HEK293 (cell line): Measurements from ENCODE around the gene MYL3.

Source experiments
- CTCF ChIA-PET: fragments of 350-600 bp; formaldehyde crosslinking; extraction: SDS; loops from one replicate; lab custom pipeline; 2021; ENCODE audit warnings: antibody characterized with exemption; lab: Yijun Ruan, JAX
- POLR2A ChIA-PET: fragments of 300-600 bp; formaldehyde crosslinking; extraction: SDS; loops from one replicate; lab custom pipeline; 2020; ENCODE audit warnings: antibody characterized with exemption, inconsistent platforms; lab: Yijun Ruan, JAX
- H3K27ac ChIP-seq: fragments of 200-500 bp; sonication (Bioruptor generic); 2 replicates; pipeline ENCODE4 v1.5.1; 2014; ENCODE audit warnings: low read depth, low read length, control low read depth, inconsistent platforms; ENCODE audit errors: extremely low read depth
- H3K36me3 ChIP-seq, 2 experiments: fragments of 200-500 bp in 1 of 2; sonication (Bioruptor generic) in 1 of 2; 1 replicate in 1 of 2; 2 replicates in 1 of 2; pipeline ENCODE4 v1.5.1; 2014 to 2017; ENCODE audit warnings: inconsistent platforms in 2 of 2, low read length in 2 of 2; ENCODE audit not compliant: control insufficient read depth in 2 of 2, insufficient read depth in 1 of 2
- H3K4me1 ChIP-seq: fragments of 200-500 bp; sonication (Bioruptor generic); 2 replicates; pipeline ENCODE4 v1.5.1; 2014; ENCODE audit warnings: mild to moderate bottlenecking, low read length, inconsistent platforms; ENCODE audit not compliant: control insufficient read depth, insufficient read depth
- H3K4me3 ChIP-seq: 2 replicates; pipeline ENCODE4 v1.5.1; 2011; ENCODE audit warnings: low read depth, mild to moderate bottlenecking, control low read depth, low read length, moderate library complexity
- H3K9me3 ChIP-seq: fragments of 200-500 bp; sonication (Bioruptor generic); 2 replicates; pipeline ENCODE4 v1.5.1; 2014; ENCODE audit warnings: low read depth, low read length, inconsistent platforms; ENCODE audit not compliant: control insufficient read depth, insufficient read depth
- EGR2 ChIP-seq: fragments of 450-650 bp; formaldehyde crosslinking; IDR thresholded peaks from 2 replicates; pipeline ENCODE4 v1.5.1; 2016; ENCODE audit warnings: low read depth, missing biosample characterization, missing genetic modification characterization
- GFI1B ChIP-seq: fragments of 450-650 bp; formaldehyde crosslinking; IDR thresholded peaks from 2 replicates; pipeline ENCODE4 v1.5.1; 2016; ENCODE audit warnings: missing biosample characterization, missing genetic modification characterization
- GLIS1 ChIP-seq: fragments of 450-650 bp; formaldehyde crosslinking; IDR thresholded peaks from 2 replicates; pipeline ENCODE4 v1.5.1; 2016; ENCODE audit warnings: missing biosample characterization, missing genetic modification characterization
- KLF10 ChIP-seq: fragments of 450-650 bp; IDR thresholded peaks from 2 replicates; pipeline ENCODE4 v1.5.1; 2018; ENCODE audit warnings: missing biosample characterization, mild to moderate bottlenecking, missing genetic modification characterization
- PATZ1 ChIP-seq: fragments of 450-650 bp; formaldehyde crosslinking; IDR thresholded peaks from 2 replicates; pipeline ENCODE4 v1.5.1; 2016; ENCODE audit warnings: missing biosample characterization, missing genetic modification characterization
- PRDM1 ChIP-seq: fragments of 450-650 bp; formaldehyde crosslinking; IDR thresholded peaks from 2 replicates; pipeline ENCODE4; 2016; ENCODE audit warnings: missing biosample characterization, missing genetic modification characterization
- TCF7L2 ChIP-seq: IDR thresholded peaks from 2 replicates; pipeline ENCODE4 v1.6.1; 2011; ENCODE audit warnings: low read depth, mild to moderate bottlenecking, inconsistent platforms, low read length, moderate library complexity, borderline replicate concordance
- ZBTB48 ChIP-seq: fragments of 450-650 bp; formaldehyde crosslinking; IDR thresholded peaks from 2 replicates; pipeline ENCODE4 v1.5.1; 2016; ENCODE audit warnings: missing biosample characterization, missing genetic modification characterization
- ZFHX2 ChIP-seq: fragments of 450-650 bp; formaldehyde crosslinking; conservative IDR thresholded peaks from 2 replicates; pipeline ENCODE4 v1.5.1; 2016; ENCODE audit warnings: missing biosample characterization, missing genetic modification characterization
- ZIC2 ChIP-seq: fragments of 450-650 bp; formaldehyde crosslinking; IDR thresholded peaks from 2 replicates; pipeline ENCODE4 v1.5.1; 2016; ENCODE audit warnings: missing biosample characterization, missing genetic modification characterization
- ZNF114 ChIP-seq: fragments of 450-650 bp; formaldehyde crosslinking; IDR thresholded peaks from 2 replicates; pipeline ENCODE4 v1.5.0; 2017; ENCODE audit warnings: missing biosample characterization, missing genetic modification characterization
- ZNF157 ChIP-seq: fragments of 450-650 bp; formaldehyde crosslinking; IDR thresholded peaks from 2 replicates; pipeline ENCODE4 v1.5.1; 2016; ENCODE audit warnings: missing biosample characterization, missing genetic modification characterization
- ZNF350 ChIP-seq: fragments of 450-650 bp; formaldehyde crosslinking; IDR thresholded peaks from 2 replicates; pipeline ENCODE4 v1.5.0; 2017; ENCODE audit warnings: missing biosample characterization, mild to moderate bottlenecking, missing genetic modification characterization
- ZNF362 ChIP-seq: fragments of 450-650 bp; formaldehyde crosslinking; IDR thresholded peaks from 2 replicates; pipeline ENCODE4 v1.5.1; 2016; ENCODE audit warnings: missing biosample characterization, missing genetic modification characterization
- ZNF366 ChIP-seq: fragments of 450-650 bp; formaldehyde crosslinking; conservative IDR thresholded peaks from 2 replicates; pipeline ENCODE4 v1.5.1; 2016; ENCODE audit warnings: missing biosample characterization, missing genetic modification characterization
- ZNF398 ChIP-seq: fragments of 450-650 bp; formaldehyde crosslinking; IDR thresholded peaks from 2 replicates; pipeline ENCODE4 v1.5.1; 2017; ENCODE audit warnings: missing biosample characterization, missing genetic modification characterization
- ZNF48 ChIP-seq: fragments of 450-650 bp; formaldehyde crosslinking; IDR thresholded peaks from 2 replicates; pipeline ENCODE4 v1.5.1; 2016; ENCODE audit warnings: missing biosample characterization, missing genetic modification characterization
- ZNF501 ChIP-seq: fragments of 450-650 bp; formaldehyde crosslinking; IDR thresholded peaks from 2 replicates; pipeline ENCODE4 v1.5.1; 2016; ENCODE audit warnings: missing biosample characterization, missing genetic modification characterization
- ZNF530 ChIP-seq: fragments of 450-650 bp; formaldehyde crosslinking; IDR thresholded peaks from 2 replicates; pipeline ENCODE4 v1.5.1; 2016; ENCODE audit warnings: low read depth, missing biosample characterization, missing genetic modification characterization
- ZNF571 ChIP-seq: fragments of 450-650 bp; formaldehyde crosslinking; IDR thresholded peaks from 2 replicates; pipeline ENCODE4 v1.5.0; 2017; ENCODE audit warnings: missing biosample characterization, missing genetic modification characterization
- ZNF600 ChIP-seq: fragments of 450-650 bp; formaldehyde crosslinking; IDR thresholded peaks from 2 replicates; pipeline ENCODE4 v1.5.1; 2016; ENCODE audit warnings: missing biosample characterization, missing genetic modification characterization
- ZNF626 ChIP-seq: fragments of 450-650 bp; sonication (Bioruptor Pico); formaldehyde crosslinking; IDR thresholded peaks from 2 replicates; pipeline ENCODE4 v1.5.1; 2018; ENCODE audit warnings: missing biosample characterization, missing genetic modification characterization, inconsistent platforms

The MYL3 gene

GRCh38 chr3:46859001-46859710 lies 4.1 kb downstream of the MYL3 start:
- no peak overlapping the region for H3K27ac ChIP-seq
- CTCF ChIA-PET: interaction anchor here (0.9 to 1.5 kb wide), 7 partner anchors 9 to 513 kb away, joined by 3 to 8 read pairs (median 4); no protein-coding TSS in a partner anchor
- no peaks in the 10 kb centered on the region for H3K4me1 ChIP-seq
- POLR2A ChIA-PET: no interaction called here
- TF ChIP-seq ZNF362 (no peak), ZIC2 (tag by site-specific recombination) (peak; percentile 22; the same call in 1 of the 2 replicates), TCF7L2 (no peak), ZNF114 (no peak), ZNF600 (tag by site-specific recombination) (peak; percentile 49; the same call in 1 of the 2 replicates), ZNF157 (tag by site-specific recombination) (no peak), GLIS1 (peak; percentile 10; the same call in 1 of the 2 replicates), KLF10 (tag by site-specific recombination) (no peak)
- H3K9me3 ChIP-seq: no peaks in the 10 kb centered on the region
- H3K4me3 ChIP-seq: no peak overlapping the region
- no peaks in the 10 kb centered on the region for H3K36me3 ChIP-seq

GRCh38 chr3:46858456-46858855 lies 4.8 kb downstream of the MYL3 start:
- Histone ChIP-seq H3K36me3 (no peaks in the 10 kb centered on the region), H3K4me1 (no peaks in the 10 kb centered on the region), H3K4me3 (no peak overlapping the region), H3K27ac (no peak overlapping the region), H3K9me3 (no peaks in the 10 kb centered on the region)
- TF ChIP-seq ZNF501: no peak
- CTCF ChIA-PET: interaction anchor here (1.0 kb wide), 1 partner anchor 12 kb away, joined by 3 read pairs; no protein-coding TSS in a partner anchor
- POLR2A ChIA-PET: no interaction called here

- no peak overlapping the region for H3K27ac ChIP-seq
- TF ChIP-seq TCF7L2 (no peak), ZNF530 (tag by site-specific recombination) (no peak), GFI1B (tag by site-specific recombination) (no peak), ZFHX2 (tag by site-specific recombination) (peak; percentile 23; the same call in 1 of the 2 replicates), ZNF571 (tag by site-specific recombination) (no peak), ZNF626 (no peak), ZNF350 (tag by site-specific recombination) (no peak), EGR2 (tag by site-specific recombination) (0 out of 2 replicates have a peak, but pooled peaks have one; percentile 8), PRDM1 (tag by site-specific recombination) (peak; percentile 58; the same call in 1 of the 2 replicates), ZNF48 (tag by site-specific recombination) (no peak), ZBTB48 (tag by site-specific recombination) (no peak), PATZ1 (no peak), ZNF366 (tag by site-specific recombination) (peak; percentile 95), ZNF398 (tag by site-specific recombination) (peak; percentile 13; the same call in 1 of the 2 replicates)
- TF ChIP-seq, all 188 proteins: peak for 5
- no peaks in the 10 kb centered on the region for H3K9me3 ChIP-seq
- no peaks in the 10 kb centered on the region for H3K36me3 ChIP-seq
- ChIA-PET CTCF (interaction anchor here (1.0 to 1.2 kb wide), 2 partner anchors 9 to 11 kb away, joined by 3 to 4 read pairs; no protein-coding TSS in a partner anchor), POLR2A (no interaction called here)
- H3K4me1 ChIP-seq: no peaks in the 10 kb centered on the region
- H3K4me3 ChIP-seq: no peak overlapping the region
These were observed 5.5 kb downstream of the MYL3 start for GRCh38 chr3:46857485-46858341.
